HCT116 (cell line): ENCODE results near the gene TTC23L. TPM values are rescaled to one million over a fixed set of nuclear protein-coding genes. Genes with fewer than 3 reads are reported as not detected.

Experiments
- ATAC-seq: fragments of 200-7000 bp; cut with Tn5 transposase; 2 replicates; pipeline ENCODE4 v1.9.1; 2020; ENCODE audit warnings: mild to moderate bottlenecking, moderate library complexity
- BruUV-seq: library from RNA; stranded (reverse); fragments of 400-500 nt; replicated peaks from 2 replicates; lab custom pipeline; 2021; lab: Mats Ljungman, UMichigan
- CTCF ChIA-PET: fragments of 300-600 bp; sonication (Branson Sonifier 250); formaldehyde crosslinking; loops from one replicate; lab custom pipeline; 2021; ENCODE audit warnings: antibody characterized with exemption; lab: Charles Lee
- POLR2A ChIA-PET: fragments of 300-600, 350-600 bp; sonication (Branson Sonifier 250); formaldehyde crosslinking; loops from one replicate; lab custom pipeline; 2021; ENCODE audit warnings: antibody characterized with exemption; lab: Charles Lee
- RAD21 ChIA-PET, 2 experiments: fragments of 300-600 bp; sonication (Branson Sonifier 250); formaldehyde crosslinking; loops; one replicate each; lab custom pipeline; 2023; ENCODE audit warnings: low total read pairs in 2 of 2; ENCODE audit not compliant: uncharacterized antibody in 2 of 2, unreplicated experiment in 2 of 2, low non-redundant PET in 1 of 2; lab: Charles Lee
- DNase-seq: peaks from one replicate; pipeline ENCODE4 v3.0.0-alpha.2; 2010; ENCODE audit warnings: low read depth, low spot score
- H2AFZ ChIP-seq: fragments of 200-600 bp; shearing (Covaris generic), sonication (generic); 2 replicates; pipeline ENCODE4 v1.6.1; 2017; ENCODE audit warnings: low read depth, mixed run types, mixed read lengths, antibody characterized with exemption, low read length; ENCODE audit not compliant: poor library complexity, severe bottlenecking
- H3K27ac ChIP-seq: 2 replicates; pipeline ENCODE4 v1.5.1; 2012; ENCODE audit warnings: low read depth, low read length
- H3K27me3 ChIP-seq: fragments of 200-600 bp; sonication (generic); 2 replicates; pipeline ENCODE4 v1.6.1; 2016; ENCODE audit warnings: mixed run types, low read length, mixed read lengths; ENCODE audit not compliant: insufficient read depth
- H3K36me3 ChIP-seq, 2 experiments: fragments of 200-500 bp in 1 of 2; fragments of 200-600 bp in 1 of 2; sonication (Bioruptor generic) in 1 of 2; sonication (generic) in 1 of 2; 2 replicates each; pipeline versions ENCODE4 v1.5.1 to v1.6.1; 2014 to 2016; ENCODE audit warnings: low read length in 2 of 2, inconsistent platforms in 1 of 2, mixed read lengths in 1 of 2, mixed run types in 1 of 2; ENCODE audit not compliant: insufficient read depth in 2 of 2, control insufficient read depth in 1 of 2
- H3K4me1 ChIP-seq, 2 experiments: fragments of 200-600 bp in 1 of 2; sonication (generic) in 1 of 2; 2 replicates each; pipeline versions ENCODE4 v1.5.1 to v1.6.1; 2012 to 2017; ENCODE audit warnings: low read length in 2 of 2, inconsistent platforms in 1 of 2, mild to moderate bottlenecking in 1 of 2, mixed read lengths in 1 of 2, mixed run types in 1 of 2, moderate library complexity in 1 of 2; ENCODE audit not compliant: insufficient read depth in 2 of 2, control insufficient read depth in 1 of 2
- H3K4me2 ChIP-seq: fragments of 200-600 bp; sonication (generic); 2 replicates; pipeline ENCODE4 v1.6.1; 2017; ENCODE audit warnings: mixed run types, low read length, mixed read lengths
- H3K4me3 ChIP-seq, 2 experiments: fragments of 200-600 bp in 1 of 2; sonication (generic) in 1 of 2; replicated peaks in 1 of 2; 2 replicates each; pipeline ENCODE4 v1.5.1; 2011 to 2016; ENCODE audit warnings: low read length in 2 of 2, control low read depth in 1 of 2, low read depth in 1 of 2, mild to moderate bottlenecking in 1 of 2, mixed read lengths in 1 of 2, mixed run types in 1 of 2
- H3K79me2 ChIP-seq: fragments of 200-600 bp; sonication (generic); 2 replicates; pipeline ENCODE4 v1.6.1; 2017; ENCODE audit warnings: mild to moderate bottlenecking, mixed run types, low read length, moderate library complexity, mixed read lengths; ENCODE audit not compliant: insufficient read depth
- H3K9ac ChIP-seq: fragments of 200-600 bp; sonication (generic); 2 replicates; pipeline ENCODE4 v1.6.1; 2016; ENCODE audit warnings: low read length, mixed read lengths
- H3K9me2 ChIP-seq: fragments of 200-600 bp; sonication (generic), shearing (Covaris generic); 2 replicates; pipeline ENCODE4 v1.6.1; 2017; ENCODE audit warnings: mixed run types, mild to moderate bottlenecking, moderate library complexity; ENCODE audit not compliant: insufficient read depth
- H3K9me3 ChIP-seq, 2 experiments: fragments of 200-500 bp in 1 of 2; fragments of 200-600 bp in 1 of 2; sonication (Bioruptor generic) in 1 of 2; sonication (generic) in 1 of 2; 2 replicates each; pipeline ENCODE4 v1.6.1; 2014 to 2017; ENCODE audit warnings: low read length in 2 of 2, mixed read lengths in 2 of 2, inconsistent platforms in 1 of 2, low read depth in 1 of 2, mild to moderate bottlenecking in 1 of 2, mixed run types in 1 of 2, moderate library complexity in 1 of 2; ENCODE audit not compliant: control insufficient read depth in 1 of 2, insufficient read depth in 1 of 2
- H4K20me1 ChIP-seq: fragments of 200-600 bp; sonication (generic), shearing (Covaris generic); 2 replicates; pipeline ENCODE4 v1.6.1; 2017; ENCODE audit warnings: mixed run types, mild to moderate bottlenecking, moderate library complexity; ENCODE audit not compliant: insufficient read depth
- ATF3 ChIP-seq: IDR thresholded peaks from 2 replicates; pipeline ENCODE4 v1.6.1; 2012
- CBX3 ChIP-seq: IDR thresholded peaks from 2 replicates; pipeline ENCODE4 v1.6.1; 2012; ENCODE audit warnings: low read depth
- CEBPB ChIP-seq: IDR thresholded peaks from 2 replicates; pipeline ENCODE4 v1.6.1; 2012; ENCODE audit warnings: low read depth
- CTCF ChIP-seq, 3 experiments: fragments of 200-600 bp in 1 of 3; sonication (generic) in 1 of 3; IDR thresholded peaks in 2 of 3; conservative IDR thresholded peaks in 1 of 3; 2 replicates each; pipeline ENCODE4 v1.5.1; 2012 to 2017; ENCODE audit warnings: low read depth in 2 of 3, low read length in 2 of 3, antibody characterized with exemption in 1 of 3, borderline replicate concordance in 1 of 3, control low read depth in 1 of 3, mild to moderate bottlenecking in 1 of 3, mixed read lengths in 1 of 3, mixed run types in 1 of 3, moderate library complexity in 1 of 3; ENCODE audit not compliant: insufficient read depth in 1 of 3
- EGR1 ChIP-seq: IDR thresholded peaks from 2 replicates; pipeline ENCODE4 v1.6.1; 2012; ENCODE audit warnings: low read depth
- ELF1 ChIP-seq: IDR thresholded peaks from 2 replicates; pipeline ENCODE4 v1.6.1; 2012; ENCODE audit warnings: low read depth, borderline replicate concordance
- EZH2 ChIP-seq: fragments of 200-600 bp; sonication (generic); IDR thresholded peaks from 2 replicates; pipeline ENCODE4 v1.6.1; 2017; ENCODE audit warnings: antibody characterized with exemption, mixed run types
- EZH2phosphoT487 ChIP-seq: fragments of 200-600 bp; IDR thresholded peaks from 2 replicates; pipeline ENCODE4 v1.6.1; 2018; ENCODE audit warnings: antibody characterized with exemption, borderline replicate concordance
- FOSL1 ChIP-seq: IDR thresholded peaks from 2 replicates; pipeline ENCODE4 v1.6.1; 2012; ENCODE audit warnings: low read depth
- JUND ChIP-seq: IDR thresholded peaks from 2 replicates; pipeline ENCODE4 v1.6.1; 2012
- POLR2A ChIP-seq: IDR thresholded peaks from 2 replicates; pipeline ENCODE4 v1.7.0; 2011; ENCODE audit warnings: borderline replicate concordance; ENCODE audit not compliant: insufficient read depth, insufficient read length; ENCODE audit errors: extremely low read depth
- POLR2AphosphoS5 ChIP-seq: IDR thresholded peaks from 2 replicates; pipeline ENCODE4 v1.6.1; 2011; ENCODE audit warnings: mild to moderate bottlenecking, low read depth, low read length, moderate library complexity
- RAD21 ChIP-seq: IDR thresholded peaks from 2 replicates; pipeline ENCODE4 v1.6.1; 2012; ENCODE audit warnings: low read depth, mild to moderate bottlenecking
- REST ChIP-seq: IDR thresholded peaks from 2 replicates; pipeline ENCODE4 v1.6.1; 2012; ENCODE audit warnings: low read depth
- SIN3A ChIP-seq: IDR thresholded peaks from 2 replicates; pipeline ENCODE4 v1.6.1; 2012; ENCODE audit warnings: low read depth
- SP1 ChIP-seq: IDR thresholded peaks from 2 replicates; pipeline ENCODE4 v1.6.1; 2012; ENCODE audit warnings: low read depth
- SRF ChIP-seq: IDR thresholded peaks from 2 replicates; pipeline ENCODE4 v1.6.1; 2012; ENCODE audit warnings: low read depth
- ZFX ChIP-seq: fragments of 450-650 bp; IDR thresholded peaks from 2 replicates; pipeline ENCODE4 v1.6.1; 2017
- ZNF274 ChIP-seq: fragments of 200-500 bp; sonication (Bioruptor generic); IDR thresholded peaks from 2 replicates; pipeline ENCODE4 v1.6.1; 2014; ENCODE audit warnings: mild to moderate bottlenecking, low read depth, low read length, inconsistent platforms
- intact Hi-C: fragments of 100-400 bp; cut with micrococcal nuclease; formaldehyde crosslinking; loops from 2 replicates; pipeline ENCODE4 v1.10.0; 2022
- total RNA-seq: library from RNA; stranded (reverse); gene quantifications from one replicate; pipeline ENCODE4 v1.2.1, GENCODE V29; 2021; ENCODE audit not compliant: unreplicated experiment
- TF ChIP-seq, protein P1 (sequence below): IDR thresholded peaks from 2 replicates; pipeline ENCODE4 v1.6.1; 2011; ENCODE audit warnings: mild to moderate bottlenecking, low read length, moderate library complexity; ENCODE audit not compliant: insufficient replicate concordance; ENCODE audit errors: extremely low read depth

TTC23L gene
- total RNA-seq, 1 experiment from 2014 or later = 1.0 TPM

- ATAC-seq (no peak), DNase-seq (no peak)
- Histone ChIP-seq H4K20me1 (no peaks in the 10 kb centered on the region), H3K4me3 (no peak overlapping the region), H3K27me3 (no peaks in the 10 kb centered on the region), H3K36me3 (no peaks in the 10 kb centered on the region; a peak in 1 of 4 replicates), H3K9ac (no peak overlapping the region), H3K4me1 (no peaks in the 10 kb centered on the region), H3K9me3 (no peaks in the 10 kb centered on the region), H3K9me2 (no peaks in the 10 kb centered on the region), H3K27ac (no peak overlapping the region), H3K79me2 (no peaks in the 10 kb centered on the region), H3K4me2 (no peak overlapping the region), H2AFZ (no peak overlapping the region)
- RAD21 ChIA-PET = no interaction called here
- TF ChIP-seq, protein P1, sequence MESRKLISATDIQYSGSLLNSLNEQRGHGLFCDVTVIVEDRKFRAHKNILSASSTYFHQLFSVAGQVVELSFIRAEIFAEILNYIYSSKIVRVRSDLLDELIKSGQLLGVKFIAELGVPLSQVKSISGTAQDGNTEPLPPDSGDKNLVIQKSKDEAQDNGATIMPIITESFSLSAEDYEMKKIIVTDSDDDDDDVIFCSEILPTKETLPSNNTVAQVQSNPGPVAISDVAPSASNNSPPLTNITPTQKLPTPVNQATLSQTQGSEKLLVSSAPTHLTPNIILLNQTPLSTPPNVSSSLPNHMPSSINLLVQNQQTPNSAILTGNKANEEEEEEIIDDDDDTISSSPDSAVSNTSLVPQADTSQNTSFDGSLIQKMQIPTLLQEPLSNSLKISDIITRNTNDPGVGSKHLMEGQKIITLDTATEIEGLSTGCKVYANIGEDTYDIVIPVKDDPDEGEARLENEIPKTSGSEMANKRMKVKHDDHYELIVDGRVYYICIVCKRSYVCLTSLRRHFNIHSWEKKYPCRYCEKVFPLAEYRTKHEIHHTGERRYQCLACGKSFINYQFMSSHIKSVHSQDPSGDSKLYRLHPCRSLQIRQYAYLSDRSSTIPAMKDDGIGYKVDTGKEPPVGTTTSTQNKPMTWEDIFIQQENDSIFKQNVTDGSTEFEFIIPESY = no peak
- TF ChIP-seq EGR1 (no peak), RAD21 (no peak), ZNF274 (no peak), FOSL1 (no peak), CEBPB (no peak), POLR2A (no peak), REST (no peak), EZH2 (no peak), CTCF (IDR thresholded peaks at IDR 0.05 in 2 of 3, conservative IDR thresholded peaks at IDR 0.05 in 1 of 3; ENCODE audit: borderline replicate concordance in 1 of 3, insufficient read depth in 1 of 3, low read depth in 2 of 3, low read length in 2 of 3) (no peak), EZH2phosphoT487 (no peak), JUND (no peak), ZFX (no peak), CBX3 (no peak), SIN3A (no peak), POLR2AphosphoS5 (no peak), SP1 (no peak), ATF3 (no peak), ELF1 (no peak), SRF (no peak)
- CTCF ChIA-PET = no interaction called here
- no TSS peak for BruUV-seq
- POLR2A ChIA-PET = no interaction called here
- intact Hi-C loops = no loop called here
These were observed 19.8 kb downstream of the TTC23L start for GRCh38 chr5:34858790-34859189.
